Pancreas (tissue), 10 donors: ENCODE measurements around the gene GABBR2. TPM values are rescaled to one million over a fixed set of nuclear protein-coding genes. Genes with fewer than 3 reads are reported as not detected.

Experiments
- ATAC-seq, 4 donors: fragments of 200-7000 bp; cut with Tn5 transposase; one replicate each; pipeline versions ENCODE4 v1.8.0 to v1.9.1; 2020; ENCODE audit warnings: mild to moderate bottlenecking in 4 of 4, moderate library complexity in 4 of 4
- DNase-seq, 6 donors: peaks; one replicate each; pipeline ENCODE4 v3.0.0-alpha.2; 2020
- FAIRE-seq: peaks from 2 replicates; lab custom pipeline; 2012; peaks lifted over from hg19 to GRCh38; lab: Jason Lieb, UNC
- H3K27ac ChIP-seq, 4 donors: fragments of 200-600 bp; sonication (generic); 1 replicate in 3 of 4; 2 replicates in 1 of 4; pipeline versions ENCODE4 v1.5.0 to v1.8.0; 2020
- H3K27me3 ChIP-seq, 4 donors: fragments of 200-600 bp; one replicate each; pipeline ENCODE4 v1.8.0; 2021
- H3K36me3 ChIP-seq, 3 donors: fragments of 200-600 bp; sonication (generic) in 1 of 3; one replicate each; pipeline versions ENCODE4 v1.5.0 to v1.8.0; 2020 to 2021
- H3K4me1 ChIP-seq, 3 donors: fragments of 200-600 bp; one replicate each; pipeline ENCODE4 v1.8.0; 2021
- H3K4me3 ChIP-seq, 4 donors: fragments of 200-600 bp; sonication (generic) in 2 of 4; one replicate each; pipeline versions ENCODE4 v1.5.0 to v1.8.0; 2020 to 2021
- H3K9me3 ChIP-seq, 4 donors: fragments of 200-600 bp; one replicate each; pipeline ENCODE4 v1.8.0; 2021
- CTCF ChIP-seq, 4 donors: fragments of 200-600 bp; sonication (generic) in 3 of 4; IDR thresholded peaks; one replicate each; pipeline versions ENCODE4 v1.5.0 to v1.8.0; 2021; ENCODE audit warnings: antibody characterized with exemption in 4 of 4
- WGBS, 2 donors: extraction: QIAGEN DNeasy Blood & Tissue Kit; methylation state at CpG; one replicate each; pipeline ENCODE4 v1.1.7; 2013; 5-methylcytosine and 5-hydroxymethylcytosine counted together
- intact Hi-C, 3 donors: fragments of 100-400 bp; cut with DNase I; formaldehyde crosslinking; loops; one replicate each; pipeline versions ENCODE4 v1.11.1 to v1.14.2; 2022
- polyA plus RNA-seq, 2 donors: library from polyadenylated mRNA; stranded (reverse); fragments of 200-250 nt; gene quantifications; one replicate each; pipeline ENCODE4 v1.2.3, GENCODE V29; 2013
- total RNA-seq, 6 donors: library from RNA; stranded (reverse); fragmentation: NEBNext Ultra II Directional in 4 of 6; extraction: Animal tissue kit (Norgen Biotek cat#: 25700) in 4 of 6; gene quantifications; one replicate each; pipeline versions ENCODE4 v1.2.1 to v1.2.4, GENCODE V29; 2021 to 2023
- donor health status: healthy with polysubstance abuse.
- donor health status: DM: no; HTN: no; CAD: no; lungs with moderate emphysema.
- donor health status: DM: no; HTN: no; CAD: no.
- donor health status: control.
- donor health status: control.
- donor health status: Bipolar disorder and iron deficiency.
- donor health status: DM: yes; HTN: yes; CAD: no.
- donor health status: DM: no; HTN: no; CAD: no.
- donor health status: DM: no; HTN: no; CAD: no.
- donor health status: DM: yes; HTN: yes; CAD: no.

GABBR2 gene
- total and polyA plus RNA-seq, 8 donors: 0.04 to 0.14 (median 0.07) TPM; not detected in 4

DNA sequence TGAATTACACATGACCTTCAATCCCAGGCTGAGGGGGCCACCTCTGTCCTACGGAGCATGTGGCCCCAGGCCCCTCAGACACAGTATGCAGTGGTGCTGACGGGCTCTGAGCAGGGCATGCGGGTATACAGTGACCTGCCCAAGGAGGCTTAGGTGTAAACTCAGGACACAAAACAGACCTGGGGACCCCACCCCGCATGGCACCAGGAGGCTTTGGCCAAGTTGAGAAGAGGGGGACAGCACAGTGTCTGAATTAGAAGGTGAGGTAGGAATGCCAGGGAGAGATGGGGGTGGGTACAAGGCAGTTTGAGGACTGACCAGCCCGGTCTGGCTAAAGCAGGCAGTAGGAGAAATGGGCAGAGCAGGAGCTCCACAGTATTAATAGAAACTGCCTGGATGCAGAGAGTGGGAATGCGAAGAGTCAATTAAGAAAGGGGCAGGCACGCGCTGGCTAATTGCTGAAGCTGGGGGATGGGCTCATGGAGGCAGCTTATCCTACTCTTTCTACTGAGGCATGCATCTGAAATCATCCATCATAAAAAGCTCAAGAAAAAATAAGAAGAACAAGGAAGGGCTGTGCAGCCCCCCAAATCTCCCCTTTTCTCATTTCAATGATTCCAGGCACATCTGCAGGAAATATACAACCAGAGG, 109.0 kb downstream of the GABBR2 start:
- 83 to 86% methylated on average over 8 of the region's 8 CpGs for WGBS, 2 donors
- no peaks in the 10 kb centered on the region for H3K9me3 ChIP-seq
- no peak overlapping the region for H3K27ac ChIP-seq
- H3K27me3 ChIP-seq: no peaks in the 10 kb centered on the region
- intact Hi-C loops: no loop called here
- no peaks in the 10 kb centered on the region for H3K4me1 ChIP-seq
- FAIRE-seq: no peak
- no peak for TF ChIP-seq CTCF (IDR thresholded peaks at IDR 0.05)
- H3K4me3 ChIP-seq: no peak overlapping the region
- H3K36me3 ChIP-seq: no peaks in the 10 kb centered on the region
- no peak for ATAC-seq
- DNase-seq: no peak

DNA sequence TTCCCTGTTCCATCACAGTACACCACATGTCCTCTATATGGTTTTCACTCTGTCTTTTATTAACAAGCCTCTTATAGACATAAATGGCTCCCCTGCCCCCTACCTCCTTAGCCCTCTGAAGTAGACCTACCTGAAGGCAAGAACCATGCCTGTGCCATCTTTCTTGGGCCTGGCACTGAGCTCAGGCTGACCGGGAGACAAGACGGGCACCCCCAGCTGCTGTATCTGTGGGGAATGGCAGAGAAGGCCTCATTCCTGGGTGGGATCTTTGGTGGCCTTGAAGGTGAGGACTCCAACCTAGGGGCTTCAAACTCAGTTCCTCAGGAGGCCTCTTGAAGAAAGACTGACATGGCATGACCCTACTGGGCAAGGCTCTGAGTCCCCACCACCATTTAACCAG, 109.9 kb downstream of the GABBR2 start:
- intact Hi-C loops: no loop called here
- H3K9me3 ChIP-seq: no peaks in the 10 kb centered on the region
- no peak overlapping the region for H3K27ac ChIP-seq
- H3K4me1 ChIP-seq: no peaks in the 10 kb centered on the region
- no peak for DNase-seq
- no peaks in the 10 kb centered on the region for H3K27me3 ChIP-seq
- FAIRE-seq: no peak
- H3K4me3 ChIP-seq: no peak overlapping the region
- no peak for ATAC-seq
- TF ChIP-seq CTCF (IDR thresholded peaks at IDR 0.05): no peak
- H3K36me3 ChIP-seq: no peaks in the 10 kb centered on the region
- 95 to 97% methylated on average over 2 of the region's 2 CpGs for WGBS, 2 donors

GRCh38 chr9:98597236-98597771, 111.4 kb downstream of the GABBR2 start:
- H3K27ac ChIP-seq: no peak overlapping the region
- TF ChIP-seq CTCF (IDR thresholded peaks at IDR 0.05): no peak
- ATAC-seq: no peak
- H3K27me3 ChIP-seq: no peaks in the 10 kb centered on the region
- no peak for FAIRE-seq
- intact Hi-C loops: no loop called here
- H3K4me1 ChIP-seq: no peaks in the 10 kb centered on the region
- H3K9me3 ChIP-seq: no peaks in the 10 kb centered on the region
- no peak overlapping the region for H3K4me3 ChIP-seq
- H3K36me3 ChIP-seq: no peaks in the 10 kb centered on the region
- no peak for DNase-seq

GRCh38 chr9:98596486-98596885, 112.2 kb downstream of the GABBR2 start:
- no peak for ATAC-seq
- FAIRE-seq: no peak
- Histone ChIP-seq H3K4me1 (no peaks in the 10 kb centered on the region), H3K27ac (no peak overlapping the region), H3K36me3 (no peaks in the 10 kb centered on the region), H3K9me3 (no peaks in the 10 kb centered on the region), H3K4me3 (no peak overlapping the region), H3K27me3 (no peaks in the 10 kb centered on the region)
- no peak for DNase-seq
- WGBS, 2 donors: 81 to 82% methylated on average over 7 of the region's 7 CpGs
- TF ChIP-seq CTCF (IDR thresholded peaks at IDR 0.05): no peak
- intact Hi-C loops: no loop called here

DNA sequence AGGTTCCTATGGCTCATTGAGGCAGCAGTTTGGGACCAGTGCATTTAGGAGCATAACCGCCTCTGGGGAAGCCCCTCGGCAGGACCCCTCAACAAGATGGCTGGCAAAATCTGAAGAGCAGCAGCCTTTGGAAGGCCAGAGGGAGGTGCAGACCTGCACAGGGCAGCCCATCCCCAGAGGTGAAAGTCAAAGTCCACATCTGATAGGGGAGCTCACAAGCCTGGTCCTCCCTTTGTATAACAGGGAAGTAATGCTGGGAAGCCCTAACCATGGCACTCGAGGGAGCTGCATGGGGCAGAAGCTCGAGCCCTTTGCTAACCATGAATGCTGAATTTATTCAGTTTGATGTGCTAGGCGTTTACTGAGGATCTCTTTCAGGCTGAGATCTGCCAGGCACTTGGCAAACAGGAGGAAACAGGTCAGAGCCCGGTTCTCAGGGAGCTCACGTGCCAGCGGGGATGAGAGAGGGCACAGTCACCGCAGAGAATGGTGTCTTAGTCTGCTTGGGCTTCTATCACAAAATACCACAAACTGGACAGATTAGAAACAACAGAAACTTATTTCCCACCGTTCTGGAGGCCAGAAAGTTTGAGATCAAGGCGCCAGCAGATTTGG, 114.1 kb downstream of the GABBR2 start:
- FAIRE-seq (no peak), ATAC-seq (no peak), DNase-seq (no peak)
- Histone ChIP-seq H3K27ac (no peak overlapping the region), H3K9me3 (no peaks in the 10 kb centered on the region), H3K36me3 (no peaks in the 10 kb centered on the region), H3K4me1 (no peaks in the 10 kb centered on the region), H3K4me3 (no peak overlapping the region), H3K27me3 (no peaks in the 10 kb centered on the region)
- intact Hi-C loops: no loop called here
- no peak for TF ChIP-seq CTCF (IDR thresholded peaks at IDR 0.05)
- 77 to 80% methylated on average over 11 of the region's 11 CpGs for WGBS, 2 donors
